Testis (tissue), 2 donors: ENCODE measurements around the gene KLC3.

ENCODE experiments used
- POLR2A ChIP-seq: fragments of 450-650 bp; IDR thresholded peaks from one replicate; pipeline ENCODE4 v1.6.1; 2017; ENCODE audit warnings: antibody characterized with exemption, mild to moderate bottlenecking, moderate library complexity
- TF ChIP-seq, protein P1 (sequence below), 3 experiments: fragments of 450-650 bp in 2 of 3; fragments of 200-600 bp in 1 of 3; sonication (generic) in 1 of 3; IDR thresholded peaks; one replicate each; pipeline ENCODE4 v1.5.1; 2016 to 2019; ENCODE audit warnings: antibody characterized with exemption in 3 of 3, mild to moderate bottlenecking in 2 of 3, moderate library complexity in 1 of 3

DNA sequence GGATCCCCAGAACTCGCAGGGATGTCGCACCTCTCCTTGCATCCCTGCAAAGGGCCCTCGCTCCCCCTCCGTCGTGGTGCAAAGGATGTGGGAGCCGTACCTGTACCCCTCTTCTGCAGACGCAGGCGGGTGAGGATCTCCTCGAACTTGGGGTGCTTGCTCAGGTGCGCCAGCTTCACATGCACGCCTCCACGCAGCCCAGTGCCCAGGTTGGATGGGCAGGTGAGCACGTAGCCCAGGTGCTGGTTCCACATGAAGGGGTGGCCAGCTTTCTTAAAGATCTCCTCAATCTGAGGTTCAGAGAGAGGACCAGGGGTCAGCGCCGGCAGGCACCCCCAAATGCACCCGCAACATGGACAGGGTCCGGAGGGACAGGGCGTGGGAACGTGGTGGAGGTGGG is 33.2 kb upstream of the KLC3 start:
- TF ChIP-seq POLR2A: no peak
- TF ChIP-seq, protein P1, sequence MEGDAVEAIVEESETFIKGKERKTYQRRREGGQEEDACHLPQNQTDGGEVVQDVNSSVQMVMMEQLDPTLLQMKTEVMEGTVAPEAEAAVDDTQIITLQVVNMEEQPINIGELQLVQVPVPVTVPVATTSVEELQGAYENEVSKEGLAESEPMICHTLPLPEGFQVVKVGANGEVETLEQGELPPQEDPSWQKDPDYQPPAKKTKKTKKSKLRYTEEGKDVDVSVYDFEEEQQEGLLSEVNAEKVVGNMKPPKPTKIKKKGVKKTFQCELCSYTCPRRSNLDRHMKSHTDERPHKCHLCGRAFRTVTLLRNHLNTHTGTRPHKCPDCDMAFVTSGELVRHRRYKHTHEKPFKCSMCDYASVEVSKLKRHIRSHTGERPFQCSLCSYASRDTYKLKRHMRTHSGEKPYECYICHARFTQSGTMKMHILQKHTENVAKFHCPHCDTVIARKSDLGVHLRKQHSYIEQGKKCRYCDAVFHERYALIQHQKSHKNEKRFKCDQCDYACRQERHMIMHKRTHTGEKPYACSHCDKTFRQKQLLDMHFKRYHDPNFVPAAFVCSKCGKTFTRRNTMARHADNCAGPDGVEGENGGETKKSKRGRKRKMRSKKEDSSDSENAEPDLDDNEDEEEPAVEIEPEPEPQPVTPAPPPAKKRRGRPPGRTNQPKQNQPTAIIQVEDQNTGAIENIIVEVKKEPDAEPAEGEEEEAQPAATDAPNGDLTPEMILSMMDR (IDR thresholded peaks at IDR 0.05): no peak
